COLO668 (cell line): Measurements from ENCODE around the gene DUS1L.

Source experiments
- DNase-seq: peaks from one replicate; lab custom pipeline; 2025; ENCODE audit not compliant: unreplicated experiment; lab: John Stamatoyannopoulos, UW

DUS1L gene

DNA sequence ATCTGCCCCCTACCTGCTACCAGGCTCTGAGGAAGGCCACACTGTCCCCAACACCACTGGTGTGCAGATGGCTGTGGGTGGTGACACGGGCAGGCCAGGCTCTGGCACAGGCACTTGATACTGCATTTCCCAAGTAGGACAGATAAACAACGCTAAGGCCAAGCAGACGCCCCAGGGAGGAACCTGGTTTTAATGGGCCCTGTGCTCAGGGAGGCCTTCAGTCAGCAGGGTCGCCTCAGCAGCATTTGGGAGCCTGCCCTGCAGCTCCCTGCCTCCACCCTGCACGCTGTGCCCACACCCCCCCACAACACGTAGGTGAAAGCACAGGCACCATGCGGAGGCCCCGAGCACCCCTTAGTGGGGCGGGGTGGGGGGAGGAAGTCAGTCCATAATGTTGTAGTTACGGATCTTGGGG is 35.7 kb upstream of the DUS1L start:
- no peak for DNase-seq

- no peak for DNase-seq
Observed at GRCh38 chr17:82100502-82101298, 35.1 kb upstream of the DUS1L start.

DNA sequence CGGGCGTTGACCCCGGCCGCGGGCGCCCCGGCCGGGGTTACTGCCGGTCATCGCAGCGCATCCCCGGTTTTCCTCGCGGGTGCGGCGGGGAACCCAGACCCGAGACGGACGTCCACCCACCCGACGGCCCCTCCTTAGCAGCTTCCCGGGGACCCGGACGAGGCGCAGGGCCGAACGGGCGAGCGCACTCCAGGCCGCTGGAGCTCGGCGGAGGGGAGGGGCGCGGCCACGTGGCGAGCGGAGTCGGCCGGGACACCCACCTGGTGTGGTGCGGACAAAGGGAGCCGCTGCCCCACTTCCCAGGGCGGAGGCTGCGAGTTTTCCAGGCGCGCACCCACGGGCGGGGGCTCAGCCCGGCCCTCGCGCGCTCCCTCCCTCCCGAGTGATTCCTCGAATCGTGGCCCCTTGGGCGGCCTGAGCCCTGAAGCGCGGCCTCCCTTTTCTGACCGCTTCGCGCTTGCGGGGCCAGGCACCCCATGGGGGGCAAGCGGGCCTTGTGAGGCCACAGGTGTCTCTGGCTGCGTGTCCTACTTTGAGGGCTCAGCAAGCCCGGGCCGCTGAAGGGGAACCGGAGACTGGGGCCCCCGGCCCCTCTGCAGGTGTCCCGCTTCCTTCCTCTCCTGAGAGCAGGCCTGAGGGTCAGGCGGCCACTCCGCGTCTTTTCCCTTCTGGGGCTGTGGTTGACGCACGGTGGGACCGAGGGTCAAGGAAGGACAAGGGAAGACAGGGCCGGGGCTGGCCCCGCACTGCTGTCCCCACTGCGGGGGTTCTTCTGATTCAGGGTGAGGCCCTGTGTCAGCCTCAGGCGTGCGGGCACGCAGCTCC is 33.5 kb upstream of the DUS1L start:
- peak; percentile 45 for DNase-seq

DNA sequence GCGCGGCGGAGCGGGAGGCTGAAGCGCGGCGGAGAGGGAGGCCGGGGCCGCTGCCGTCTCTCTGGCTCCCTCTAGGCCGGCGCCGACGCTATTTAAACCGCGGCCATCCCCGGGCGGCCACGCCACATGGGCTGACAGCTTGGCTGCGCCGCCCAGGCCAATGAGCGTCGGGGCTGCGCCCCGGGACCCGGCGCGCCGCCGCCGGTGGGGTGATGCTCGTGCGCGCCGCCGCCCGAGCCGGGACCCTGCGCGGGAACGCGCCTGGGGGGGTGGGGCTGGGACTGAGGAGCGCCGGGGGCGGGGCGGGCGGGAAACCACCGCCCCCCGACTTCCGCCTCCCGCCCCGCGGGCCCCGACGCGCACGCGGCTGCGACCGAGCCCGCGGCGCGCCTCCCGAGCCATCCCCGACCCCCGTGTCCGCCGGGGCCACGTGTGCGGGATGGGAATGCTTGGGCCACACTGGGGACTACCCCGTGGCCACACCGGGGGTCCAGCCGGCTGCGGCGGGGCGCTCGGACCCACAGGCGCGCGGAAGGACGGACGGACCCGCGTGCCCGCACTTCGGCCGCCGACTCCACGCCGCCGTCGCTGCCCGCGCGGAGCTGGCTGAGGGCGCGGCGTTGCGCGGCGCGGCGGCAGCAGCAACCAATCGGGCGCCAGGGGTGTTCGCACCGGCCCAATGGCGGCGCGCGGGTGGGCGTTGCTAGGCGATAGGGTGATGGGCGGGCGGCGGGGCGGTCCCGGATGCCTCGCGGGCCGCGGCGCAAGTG is 32.8 kb upstream of the DUS1L start, which contains the start of gene FASN:
TSS of gene FASN (minus strand) at position 68 of the 770 bp plus-strand sequence. CDS start 1,791 bp downstream, outside the sequence.
- peak; percentile 97 for DNase-seq

GRCh38 chr17:82097919-82098168 is 32.2 kb upstream of the DUS1L start:
- no peak for DNase-seq

DNA sequence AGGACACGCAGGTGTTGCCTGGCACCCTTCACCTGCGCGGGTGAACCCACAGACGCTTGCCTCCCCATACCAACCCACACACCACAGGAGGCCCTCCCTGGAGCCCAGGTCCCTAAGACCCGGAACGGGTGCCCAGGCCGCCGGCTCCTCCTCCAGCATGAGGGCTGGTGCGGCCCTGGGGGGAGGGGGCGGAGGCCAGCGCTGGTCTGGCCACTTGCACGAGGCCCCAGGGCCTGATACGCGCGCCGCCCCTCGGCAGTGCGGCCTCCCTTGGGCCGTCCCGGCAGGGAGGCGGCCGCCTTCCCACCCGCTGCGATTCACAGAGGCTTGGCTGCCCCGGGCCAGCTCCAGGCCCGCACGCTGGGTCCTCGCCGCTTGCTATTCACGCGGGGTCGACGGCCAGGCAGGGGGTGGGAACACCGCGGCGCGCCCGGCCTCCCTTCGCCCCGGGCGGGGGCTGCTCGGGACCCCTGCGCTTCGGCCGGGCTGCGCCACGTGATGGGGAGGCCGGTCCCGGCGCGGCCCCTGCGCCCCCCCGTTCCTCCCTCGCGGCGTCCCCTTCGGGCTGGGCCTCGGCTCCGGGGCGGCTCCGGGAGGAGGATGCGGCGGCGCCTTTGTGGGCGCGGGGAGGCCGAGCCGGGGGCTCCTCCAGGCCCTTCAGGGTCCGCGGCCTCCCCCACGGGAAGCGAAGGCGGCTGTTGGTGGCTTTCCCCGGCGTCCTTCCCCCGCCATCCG is 31.7 kb upstream of the DUS1L start:
- DNase-seq: peak; percentile 47

- no peak for DNase-seq
Observed at GRCh38 chr17:82096709-82097183, 31.1 kb upstream of the DUS1L start.

- DNase-seq: no peak
Observed at GRCh38 chr17:82095777-82096708, 30.4 kb upstream of the DUS1L start.

- no peak for DNase-seq
Observed at GRCh38 chr17:82094931-82095776, 29.6 kb upstream of the DUS1L start.

DNA sequence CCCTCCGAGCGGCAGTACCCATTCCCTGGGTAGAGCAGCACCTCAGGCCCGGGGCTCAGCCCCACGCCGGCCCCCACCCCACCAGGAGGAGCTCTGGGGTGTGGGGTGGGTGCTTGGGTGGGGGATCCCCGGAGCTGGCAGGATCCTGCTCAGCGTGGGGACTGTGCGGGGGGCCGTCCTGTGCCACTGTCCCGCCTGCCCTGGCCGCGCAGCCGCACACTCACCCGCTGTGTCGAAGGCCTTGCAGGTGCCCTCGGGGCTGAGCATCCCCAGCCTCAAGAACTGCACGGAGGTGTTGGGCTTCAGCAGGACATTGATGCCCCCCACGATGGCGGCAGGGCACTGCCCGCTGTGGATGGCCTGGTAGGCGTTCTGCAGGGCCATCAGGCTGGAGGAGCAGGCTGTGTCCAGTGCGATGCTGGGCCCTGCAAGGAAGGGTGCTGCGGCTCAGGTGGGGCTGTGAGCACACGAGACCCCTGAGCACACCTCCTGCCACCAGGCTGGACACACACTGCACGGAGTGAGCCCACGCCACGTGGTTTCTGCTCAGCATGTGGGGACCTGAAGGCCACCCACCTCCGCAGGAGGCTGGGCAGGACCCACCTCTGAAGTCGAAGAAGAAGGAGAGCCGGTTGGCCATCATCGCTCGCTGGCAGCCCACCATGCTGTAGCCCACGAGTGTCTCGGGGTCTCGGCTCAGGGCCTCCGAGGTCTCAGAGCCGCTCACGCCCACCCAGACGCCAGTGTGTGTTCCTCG is 27.6 kb upstream of the DUS1L start:
- DNase-seq: no peak

DNA sequence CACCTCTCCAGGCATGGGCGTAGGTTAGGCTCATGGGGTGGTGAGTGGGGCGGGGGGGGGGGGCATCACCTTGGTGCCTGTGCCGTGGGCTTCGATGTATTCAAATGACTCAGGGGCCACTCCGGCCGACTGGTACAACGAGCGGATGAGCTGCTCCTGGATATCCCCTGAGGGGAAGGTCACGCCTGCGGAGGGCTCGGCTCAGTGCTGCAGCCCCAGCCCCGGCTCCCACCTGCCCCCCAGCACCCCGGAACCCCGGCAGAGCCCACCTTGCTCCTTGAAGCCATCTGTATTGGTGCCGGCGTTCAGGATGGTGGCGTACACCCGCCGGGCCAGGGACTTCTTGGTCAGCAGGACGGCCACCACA is 27.0 kb upstream of the DUS1L start:
- no peak for DNase-seq

DNA sequence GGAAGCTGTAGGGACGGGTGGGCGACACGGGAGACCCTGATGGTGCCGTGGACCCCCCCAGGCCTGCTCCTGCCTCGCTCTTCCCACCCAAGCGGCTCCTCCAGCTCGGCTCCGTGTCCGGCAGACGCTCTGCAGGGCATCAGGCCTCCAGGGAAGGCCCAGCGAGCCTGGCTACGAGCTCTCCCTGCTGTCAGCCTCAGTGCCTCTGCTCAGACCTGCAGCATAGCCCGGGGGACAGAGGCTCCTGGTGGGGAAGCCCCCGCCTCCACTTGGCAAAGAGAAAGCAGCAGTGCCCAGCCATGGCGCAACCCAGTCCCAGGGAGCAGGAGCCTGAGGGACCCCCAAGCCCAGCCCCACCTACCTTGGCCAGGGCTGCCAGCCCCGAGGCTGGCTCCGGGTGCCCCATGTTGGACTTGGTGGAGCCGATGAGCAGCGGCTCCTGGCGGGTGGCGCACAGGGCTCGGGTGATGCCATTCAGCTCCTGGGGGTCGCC is 26.5 kb upstream of the DUS1L start:
- DNase-seq: no peak

DNA sequence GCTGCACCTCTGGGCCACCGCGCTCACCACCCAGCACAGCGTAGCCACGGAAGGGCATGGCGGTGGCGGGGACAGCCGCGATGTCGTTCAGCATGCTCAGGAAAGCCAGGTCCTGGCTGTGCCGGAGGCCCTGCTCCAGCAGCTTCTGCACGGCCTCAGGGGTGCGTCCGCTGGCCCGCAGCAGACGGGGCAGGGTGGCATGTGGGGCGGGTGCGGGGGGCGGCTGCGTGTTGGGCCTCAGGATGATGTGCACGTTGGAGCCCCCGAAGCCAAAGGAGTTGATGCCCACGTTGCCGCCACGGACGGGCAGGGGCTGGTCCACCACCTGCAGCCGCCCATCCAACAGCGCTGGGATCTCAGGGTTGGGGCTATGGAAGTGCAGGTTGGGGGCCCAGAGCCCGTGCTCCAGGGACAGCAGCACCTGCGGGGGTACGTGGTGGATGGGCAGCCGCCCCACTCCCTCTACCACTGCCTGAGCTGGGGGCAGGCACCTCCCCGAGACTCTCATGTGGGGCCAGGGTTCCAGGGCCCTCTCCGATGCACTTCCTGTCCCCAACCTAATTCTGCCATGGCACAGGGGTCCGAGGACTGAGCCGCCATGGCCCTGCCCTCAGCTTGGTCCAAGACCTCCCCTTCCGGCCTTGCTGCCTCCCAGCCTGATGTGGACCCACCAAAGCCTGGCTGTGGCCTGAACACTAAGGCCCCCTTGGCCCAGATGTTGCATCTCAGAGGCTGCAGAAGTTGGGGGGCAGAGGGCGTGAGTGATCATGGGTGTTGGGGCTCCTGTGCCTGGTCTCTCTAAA is 25.9 kb upstream of the DUS1L start:
- DNase-seq: no peak

GRCh38 chr17:82090549-82091263 is 25.1 kb upstream of the DUS1L start:
- no peak for DNase-seq

- no peak for DNase-seq
Observed at GRCh38 chr17:82089723-82090548, 24.3 kb upstream of the DUS1L start.
